HG03558 (cell line): ENCODE results near the gene TMEM181.
"Not testable (repeated sequence)": the region's sequence is repeated elsewhere in the genome, so short reads cannot be mapped to it uniquely, and the experiment has no call there.

ENCODE experiments used
- ATAC-seq: cut with Tn5 transposase; IDR thresholded peaks from one replicate; pipeline ENCODE4 v1.9.1; 2021; ENCODE audit warnings: moderate number of reproducible peaks; ENCODE audit not compliant: unreplicated experiment; ENCODE audit errors: extremely low read depth

The TMEM181 gene

GRCh38 chr6:158653577-158654354, 93.9 kb downstream of the TMEM181 start:
- ATAC-seq, result peak; percentile 38

- ATAC-seq, result no peak
Measured at GRCh38 chr6:158654498-158654897, 94.6 kb downstream of the TMEM181 start.

- no peak for ATAC-seq
Measured at GRCh38 chr6:158654960-158655489, 95.1 kb downstream of the TMEM181 start.

GRCh38 chr6:158655569-158656450, 95.9 kb downstream of the TMEM181 start:
- no peak for ATAC-seq

- ATAC-seq, result not testable (repeated sequence)
Measured at GRCh38 chr6:158656986-158657385, 97.1 kb downstream of the TMEM181 start.

GRCh38 chr6:158660333-158660754, 100.5 kb downstream of the TMEM181 start:
- no peak for ATAC-seq

- ATAC-seq, result no peak
Measured at GRCh38 chr6:158661156-158661685, 101.3 kb downstream of the TMEM181 start.

- no peak for ATAC-seq
Measured at GRCh38 chr6:158662607-158662953, 102.7 kb downstream of the TMEM181 start.

- no peak for ATAC-seq
Measured at GRCh38 chr6:158662954-158663624, 103.2 kb downstream of the TMEM181 start.

- ATAC-seq, result no peak
Measured at GRCh38 chr6:158663625-158664165, 103.8 kb downstream of the TMEM181 start.

- ATAC-seq, result no peak
Measured at GRCh38 chr6:158665332-158665731, 105.4 kb downstream of the TMEM181 start.

- no peak for ATAC-seq
Measured at GRCh38 chr6:158666628-158667359, 106.9 kb downstream of the TMEM181 start.

GRCh38 chr6:158667360-158667981, 107.6 kb downstream of the TMEM181 start:
- ATAC-seq, result no peak

GRCh38 chr6:158668707-158669103, 108.8 kb downstream of the TMEM181 start:
- ATAC-seq, result no peak

GRCh38 chr6:158669145-158670035, 109.5 kb downstream of the TMEM181 start:
- ATAC-seq, result no peak

GRCh38 chr6:158672119-158672518, 112.2 kb downstream of the TMEM181 start:
- not testable (repeated sequence) for ATAC-seq

GRCh38 chr6:158672726-158673125, 112.8 kb downstream of the TMEM181 start:
- no peak for ATAC-seq
